ENCODE data around the gene ERVV-1.

ERVV-1 gene

GRCh38 chr19:53004242-53004641, 9.5 kb upstream of the ERVV-1 start:
- no peak for TF ChIP-seq CTCF (IDR thresholded peaks at IDR 0.05; ENCODE audit: control insufficient read depth, insufficient read depth, low read depth, low read length, missing control alignments)
- H3K4me3 ChIP-seq (ENCODE audit: control insufficient read depth, low read depth, low read length), result no peak overlapping the region
- no peak for DNase-seq (ENCODE audit: low read depth)

DNA sequence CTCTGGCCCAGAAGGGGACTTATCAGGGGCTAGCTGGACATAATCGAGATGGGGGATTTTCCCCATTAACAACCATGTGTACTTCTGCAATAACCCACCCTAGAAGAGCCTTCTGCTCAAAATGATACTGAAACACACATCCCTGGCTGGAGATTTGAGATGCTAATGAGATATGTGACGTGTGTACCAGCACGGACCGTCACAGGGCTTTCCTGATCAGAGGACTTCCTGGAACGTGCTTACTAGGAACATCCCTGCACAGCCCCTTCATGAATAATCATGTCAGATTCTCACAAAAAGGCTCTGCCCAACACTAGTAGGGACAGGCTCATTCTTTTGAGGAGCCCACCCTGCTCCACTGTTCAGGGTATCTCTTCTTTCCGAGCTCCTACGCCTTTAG, 6.5 kb upstream of the ERVV-1 start:
- no peak for DNase-seq (ENCODE audit: low read depth)
- no peak overlapping the region for H3K4me3 ChIP-seq (ENCODE audit: control insufficient read depth, low read depth, low read length)
- no peak for TF ChIP-seq CTCF (IDR thresholded peaks at IDR 0.05; ENCODE audit: control insufficient read depth, insufficient read depth, low read depth, low read length, missing control alignments)

DNA sequence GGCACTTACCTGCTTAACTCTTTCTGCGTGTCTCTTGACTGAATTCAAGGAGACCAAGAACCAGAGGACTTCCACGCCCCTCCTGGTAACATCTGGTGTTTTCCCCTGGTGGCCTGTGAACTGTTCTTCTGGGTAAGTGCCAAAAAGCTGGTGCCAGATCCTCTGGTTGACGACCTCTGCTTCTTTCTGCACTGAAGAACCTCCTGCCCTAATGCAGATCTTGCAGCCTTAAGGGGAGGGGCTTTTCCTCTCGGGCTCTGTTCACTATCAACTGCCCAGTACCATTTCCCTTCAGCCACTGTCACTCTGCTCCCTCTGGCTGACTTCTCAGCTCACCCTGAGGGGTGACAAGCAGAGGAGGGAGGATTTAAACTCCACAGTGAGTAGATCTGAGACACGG, 6.1 kb upstream of the ERVV-1 start:
- no peak for TF ChIP-seq CTCF (IDR thresholded peaks at IDR 0.05; ENCODE audit: control insufficient read depth, insufficient read depth, low read depth, low read length, missing control alignments)
- H3K4me3 ChIP-seq (ENCODE audit: control insufficient read depth, low read depth, low read length), result no peak overlapping the region
- DNase-seq (ENCODE audit: low read depth), result no peak

DNA sequence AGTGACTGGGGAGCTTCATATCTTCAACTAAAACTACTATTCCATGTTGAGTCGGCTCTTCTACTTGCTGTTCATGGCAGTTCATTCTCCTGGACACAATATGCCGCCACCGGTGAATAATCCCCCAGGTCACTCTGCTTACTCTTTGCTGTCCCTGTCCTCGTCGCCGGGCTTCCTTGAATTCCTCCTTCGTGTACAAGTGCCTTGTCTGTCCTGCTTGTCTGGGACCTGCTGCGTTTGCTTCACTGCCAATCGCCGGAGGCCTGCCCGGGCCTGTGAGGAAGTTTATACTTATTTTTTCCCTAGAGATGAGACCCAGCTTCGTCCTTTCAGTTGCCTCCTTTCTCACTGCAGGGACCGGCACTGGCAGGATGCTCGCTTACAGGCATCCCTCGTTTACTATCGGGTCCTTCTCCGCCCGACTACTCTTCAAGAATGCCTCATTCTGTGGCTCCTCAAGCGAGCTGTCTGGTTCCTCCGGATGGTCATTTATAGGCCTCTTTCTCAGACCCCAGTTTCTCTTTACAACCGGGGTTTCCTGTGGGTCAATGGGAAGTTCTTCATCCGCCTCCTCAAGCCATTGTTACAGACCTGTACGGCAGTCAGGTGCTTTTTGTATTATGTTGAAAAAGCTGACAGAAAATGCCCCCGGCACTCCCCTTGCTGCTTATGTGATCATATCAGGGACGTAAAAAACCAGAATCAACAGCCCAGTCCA, 5.5 kb upstream of the ERVV-1 start:
- DNase-seq (ENCODE audit: low read depth), result no peak
- no peak overlapping the region for H3K4me3 ChIP-seq (ENCODE audit: control insufficient read depth, low read depth, low read length)
- TF ChIP-seq CTCF (IDR thresholded peaks at IDR 0.05; ENCODE audit: control insufficient read depth, insufficient read depth, low read depth, low read length, missing control alignments), result no peak

- no peak for DNase-seq (ENCODE audit: low read depth)
- H3K4me3 ChIP-seq (ENCODE audit: control insufficient read depth, low read depth, low read length), result no peak overlapping the region
- no peak for TF ChIP-seq CTCF (IDR thresholded peaks at IDR 0.05; ENCODE audit: control insufficient read depth, insufficient read depth, low read depth, low read length, missing control alignments)
These were observed 3.2 kb upstream of the ERVV-1 start for GRCh38 chr19:53010494-53010893.

GRCh38 chr19:53012006-53012405, 1.7 kb upstream of the ERVV-1 start:
- no peak overlapping the region for H3K4me3 ChIP-seq (ENCODE audit: control insufficient read depth, low read depth, low read length)
- TF ChIP-seq CTCF (IDR thresholded peaks at IDR 0.05; ENCODE audit: control insufficient read depth, insufficient read depth, low read depth, low read length, missing control alignments), result no peak
- DNase-seq (ENCODE audit: low read depth), result no peak
